Ovary (tissue), 9 donors: ENCODE results near the gene TGFBR2. TPM values are rescaled to one million over a fixed set of nuclear protein-coding genes. Genes with fewer than 3 reads are reported as not detected.

Source experiments
- DNase-seq, 5 donors: peaks; one replicate each; pipeline ENCODE4 v3.0.0-alpha.2; 2019 to 2020
- H3K27ac ChIP-seq, 2 donors: fragments of 200-600 bp; one replicate each; pipeline versions ENCODE4 v1.5.1 to v1.8.0; 2019 to 2022
- H3K27me3 ChIP-seq: fragments of 200-600 bp; one replicate; pipeline ENCODE4 v1.8.0; 2022
- H3K36me3 ChIP-seq: fragments of 200-600 bp; sonication (generic); one replicate; pipeline ENCODE4 v1.5.1; 2019
- H3K4me1 ChIP-seq: one replicate; pipeline ENCODE4 v1.8.1; 2013; ENCODE audit warnings: mild to moderate bottlenecking, moderate library complexity; ENCODE audit not compliant: insufficient read depth
- H3K4me3 ChIP-seq: fragments of 200-600 bp; sonication (generic); one replicate; pipeline ENCODE4 v1.5.1; 2017
- H3K9me3 ChIP-seq, 2 donors: fragments of 200-600 bp in 1 of 2; sonication (generic) in 1 of 2; one replicate each; pipeline versions ENCODE4 v1.5.1 to v1.8.1; 2013 to 2019; ENCODE audit warnings: mild to moderate bottlenecking in 1 of 2, moderate library complexity in 1 of 2
- EP300 ChIP-seq: sonication (generic); formaldehyde crosslinking; IDR thresholded peaks from one replicate; pipeline ENCODE4 v1.6.1; 2017; ENCODE audit warnings: antibody characterized with exemption
- POLR2A ChIP-seq: fragments of 450-650 bp; IDR thresholded peaks from one replicate; pipeline ENCODE4 v1.6.1; 2017; ENCODE audit warnings: antibody characterized with exemption, mild to moderate bottlenecking, moderate library complexity
- WGBS, 3 donors: extraction: QIAGEN DNeasy Blood & Tissue Kit in 1 of 3; methylation state at CpG; one replicate each; pipeline versions ENCODE4 v1.1.5 to v1.1.7; 2013 to 2017; 5-methylcytosine and 5-hydroxymethylcytosine counted together
- intact Hi-C, 4 donors: fragments of 100-400 bp; cut with DNase I; formaldehyde crosslinking; loops; one replicate each; pipeline versions ENCODE4 v1.11.0 to v1.15.1; 2022 to 2023
- polyA plus RNA-seq, 2 donors: library from polyadenylated mRNA; stranded (reverse); fragments of 200-250 nt in 1 of 2; fragments of 350-450 nt in 1 of 2; fragmentation: Illumina TruSeq in 1 of 2; extraction: RNeasy Lipid Tissue Mini Kit (QIAGEN cat#74804) in 1 of 2; gene quantifications; one replicate each; pipeline ENCODE4 v1.2.3, GENCODE V29; 2013 to 2014
- total RNA-seq, 7 donors: library from RNA; depleted of rRNA in 2 of 7; stranded (reverse); fragments of >200 nt in 2 of 7; fragmentation: NEBNext Ultra II Directional in 3 of 7; extraction: Animal tissue kit (Norgen Biotek cat#: 25700) in 3 of 7; gene quantifications; one replicate each; pipeline versions ENCODE4 v1.1.0 to v1.2.4, GENCODE V29; 2016 to 2023
- TF ChIP-seq, protein P1 (sequence below), 3 donors: fragments of 450-650 bp in 2 of 3; fragments of 200-600 bp in 1 of 3; IDR thresholded peaks; one replicate each; pipeline versions ENCODE4 v1.5.1 to v1.8.0; 2016 to 2022; ENCODE audit warnings: antibody characterized with exemption in 3 of 3, mild to moderate bottlenecking in 1 of 3
- donor health status: DM: no; HTN: no; CAD: no; lungs with moderate emphysema.
- donor health status: DM: no; HTN: no; CAD: no.
- donor health status: Bipolar disorder and iron deficiency.
- donor health status: DM: yes; HTN: yes; CAD: no.
- donor health status: DM: no; HTN: no; CAD: no.
- donor health status: DM: yes; HTN: yes; CAD: no.

The TGFBR2 gene
- total and polyA plus RNA-seq, 9 donors: 26.8 to 158 (median 53.8) TPM

DNA sequence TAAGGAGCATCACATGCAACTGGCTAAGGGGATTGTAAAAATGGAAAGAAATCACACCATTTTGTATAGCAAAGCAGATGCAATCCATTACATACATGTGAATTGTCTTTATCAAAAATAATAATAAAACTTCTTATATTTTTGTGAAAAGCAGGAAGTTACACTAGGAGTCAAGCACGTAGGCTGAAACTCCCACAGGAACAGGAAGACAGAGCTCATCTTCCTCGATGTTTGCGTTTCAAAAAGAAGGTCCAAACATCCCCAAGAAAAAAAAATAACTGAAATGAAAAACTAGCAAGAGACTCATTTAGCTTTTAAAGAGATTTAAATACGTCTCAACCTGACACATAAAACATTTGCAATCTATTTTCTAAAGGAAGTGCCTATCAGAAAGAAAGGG is 106.6 kb downstream of the TGFBR2 start:
- DNase-seq: no peak
- Histone ChIP-seq H3K27ac (no peak overlapping the region), H3K27me3 (no peaks in the 10 kb centered on the region), H3K36me3 (no peaks in the 10 kb centered on the region), H3K4me1 (no peaks in the 10 kb centered on the region), H3K9me3 (no peaks in the 10 kb centered on the region), H3K4me3 (no peak overlapping the region)
- TF ChIP-seq POLR2A: no peak
- 48 to 58% (median 54%) methylated on average over 4 of the region's 4 CpGs for WGBS, 3 donors
- intact Hi-C loops: no loop called here

DNA sequence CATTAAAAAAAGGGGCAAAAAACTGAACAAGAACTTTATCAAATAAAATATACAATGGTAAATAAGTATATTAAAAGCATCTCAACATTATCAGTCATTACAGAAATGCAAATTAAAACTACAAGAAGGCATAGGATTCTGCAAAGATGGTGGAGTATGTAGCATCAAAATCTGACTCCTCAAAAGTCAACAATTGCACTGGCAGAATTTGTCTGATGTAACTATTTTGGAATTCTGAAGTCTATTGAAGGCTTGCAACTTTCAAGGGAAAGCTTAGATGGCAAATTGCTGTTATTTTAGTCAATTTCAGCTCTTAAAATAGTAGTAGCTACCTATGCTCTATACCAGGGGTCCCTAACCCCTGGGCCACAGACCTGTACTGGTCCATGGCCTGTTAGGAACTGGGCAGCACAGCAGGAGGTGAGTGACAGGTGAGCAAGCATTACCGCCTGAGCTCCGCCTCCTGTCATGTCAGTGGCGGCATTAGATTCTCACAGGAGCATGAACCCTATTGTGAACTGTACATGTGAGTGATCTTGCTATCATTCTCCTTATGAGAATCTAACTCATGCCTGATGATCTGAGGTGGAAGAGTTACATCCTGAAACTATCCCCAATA is 107.6 kb downstream of the TGFBR2 start:
- intact Hi-C loops: no loop called here
- no peak for DNase-seq
- H3K4me1 ChIP-seq: no peaks in the 10 kb centered on the region
- no peak overlapping the region for H3K27ac ChIP-seq
- no peaks in the 10 kb centered on the region for H3K9me3 ChIP-seq
- 94 to 98% (median 98%) methylated on average over 3 of the region's 3 CpGs for WGBS, 3 donors
- no peak overlapping the region for H3K4me3 ChIP-seq
- TF ChIP-seq POLR2A (no peak), EP300 (no peak)
- TF ChIP-seq, protein P1, sequence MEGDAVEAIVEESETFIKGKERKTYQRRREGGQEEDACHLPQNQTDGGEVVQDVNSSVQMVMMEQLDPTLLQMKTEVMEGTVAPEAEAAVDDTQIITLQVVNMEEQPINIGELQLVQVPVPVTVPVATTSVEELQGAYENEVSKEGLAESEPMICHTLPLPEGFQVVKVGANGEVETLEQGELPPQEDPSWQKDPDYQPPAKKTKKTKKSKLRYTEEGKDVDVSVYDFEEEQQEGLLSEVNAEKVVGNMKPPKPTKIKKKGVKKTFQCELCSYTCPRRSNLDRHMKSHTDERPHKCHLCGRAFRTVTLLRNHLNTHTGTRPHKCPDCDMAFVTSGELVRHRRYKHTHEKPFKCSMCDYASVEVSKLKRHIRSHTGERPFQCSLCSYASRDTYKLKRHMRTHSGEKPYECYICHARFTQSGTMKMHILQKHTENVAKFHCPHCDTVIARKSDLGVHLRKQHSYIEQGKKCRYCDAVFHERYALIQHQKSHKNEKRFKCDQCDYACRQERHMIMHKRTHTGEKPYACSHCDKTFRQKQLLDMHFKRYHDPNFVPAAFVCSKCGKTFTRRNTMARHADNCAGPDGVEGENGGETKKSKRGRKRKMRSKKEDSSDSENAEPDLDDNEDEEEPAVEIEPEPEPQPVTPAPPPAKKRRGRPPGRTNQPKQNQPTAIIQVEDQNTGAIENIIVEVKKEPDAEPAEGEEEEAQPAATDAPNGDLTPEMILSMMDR (IDR thresholded peaks at IDR 0.05): no peak
- no peaks in the 10 kb centered on the region for H3K27me3 ChIP-seq
- H3K36me3 ChIP-seq: no peaks in the 10 kb centered on the region

DNA sequence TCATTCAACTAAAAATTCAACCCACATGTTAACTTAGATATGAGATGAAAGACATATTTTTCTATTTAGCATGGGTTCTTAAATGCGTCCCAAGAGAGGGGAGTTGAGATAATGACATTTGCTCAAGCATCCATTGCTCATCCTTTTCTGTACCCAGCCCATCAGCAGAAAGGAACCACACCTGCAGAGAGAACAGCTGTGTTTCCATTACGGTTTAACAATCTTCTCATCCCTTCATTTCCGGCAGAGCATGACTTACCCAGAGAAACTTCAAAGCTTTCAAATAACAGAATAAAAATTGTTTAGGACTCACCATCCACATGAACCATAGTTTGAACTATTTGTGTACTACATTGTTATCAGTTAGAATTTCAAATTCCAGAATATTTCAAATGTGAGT is 113.1 kb downstream of the TGFBR2 start:
- H3K36me3 ChIP-seq: no peaks in the 10 kb centered on the region
- H3K9me3 ChIP-seq: no peaks in the 10 kb centered on the region
- DNase-seq: no peak
- H3K4me1 ChIP-seq: no peaks in the 10 kb centered on the region
- no peak overlapping the region for H3K27ac ChIP-seq
- intact Hi-C loops: no loop called here
- H3K4me3 ChIP-seq: no peak overlapping the region
- TF ChIP-seq POLR2A (no peak), EP300 (no peak)
- TF ChIP-seq, protein P1 (IDR thresholded peaks at IDR 0.05): no peak
- no peaks in the 10 kb centered on the region for H3K27me3 ChIP-seq
- 94 to 97% (median 97%) methylated on average over 3 of the region's 3 CpGs for WGBS, 3 donors

DNA sequence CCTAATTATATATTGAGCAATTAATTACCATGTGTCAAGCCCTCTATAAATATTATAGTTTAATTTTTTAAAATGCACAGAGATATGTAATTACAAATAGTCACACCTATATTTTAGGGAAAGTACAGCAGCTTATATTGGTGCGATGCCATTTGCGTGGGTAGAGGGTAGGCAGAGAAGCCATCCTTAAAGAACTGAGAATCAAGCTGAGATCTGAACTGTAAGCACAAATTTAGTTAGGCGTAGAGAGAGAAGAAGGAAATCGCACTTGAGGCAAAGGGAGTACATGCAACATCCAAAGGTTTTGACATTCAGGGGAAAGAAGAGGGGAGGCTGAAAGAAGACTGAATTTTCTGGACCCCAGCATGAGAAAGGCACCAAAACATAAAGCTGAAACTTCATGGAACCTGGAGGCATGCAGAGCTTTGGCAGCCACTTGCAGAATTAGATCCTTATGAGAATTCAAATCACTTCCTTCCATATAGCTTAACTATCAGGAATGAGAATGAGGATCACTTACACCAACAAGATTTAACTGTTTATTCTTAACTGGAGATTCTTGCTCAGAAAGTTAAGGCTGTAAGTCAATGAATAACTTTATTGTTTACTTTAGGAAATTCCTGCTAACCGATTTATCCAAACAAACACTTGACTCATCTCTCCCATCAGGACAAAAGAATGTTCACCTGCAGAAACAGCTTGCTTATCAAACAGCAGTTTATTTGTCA is 114.3 kb downstream of the TGFBR2 start:
- Histone ChIP-seq H3K9me3 (no peaks in the 10 kb centered on the region), H3K4me3 (no peak overlapping the region), H3K27me3 (no peaks in the 10 kb centered on the region), H3K4me1 (no peaks in the 10 kb centered on the region), H3K27ac (no peak overlapping the region), H3K36me3 (no peaks in the 10 kb centered on the region)
- intact Hi-C loops: no loop called here
- TF ChIP-seq, protein P1 (IDR thresholded peaks at IDR 0.05): no peak
- TF ChIP-seq EP300 (no peak), POLR2A (no peak)
- WGBS, 3 donors: 74 to 82% (median 77%) methylated on average over 5 of the region's 5 CpGs
- no peak for DNase-seq

DNA sequence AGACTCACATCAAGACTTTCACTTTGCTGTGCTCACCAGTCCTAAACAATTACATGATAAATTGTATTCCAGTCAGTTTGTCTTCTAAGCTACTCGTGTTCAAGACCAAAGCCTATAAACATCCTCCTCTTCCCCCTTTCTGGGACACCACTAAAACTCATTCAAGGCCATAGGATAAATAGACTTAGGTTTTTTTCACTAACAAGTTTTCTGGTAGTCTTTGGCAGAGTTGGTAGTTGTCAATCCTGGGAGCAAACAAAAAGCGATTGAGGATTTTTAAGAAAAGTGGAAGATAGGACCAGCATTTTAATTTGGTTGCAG is 114.9 kb downstream of the TGFBR2 start:
- H3K4me1 ChIP-seq: no peaks in the 10 kb centered on the region
- H3K4me3 ChIP-seq: no peak overlapping the region
- TF ChIP-seq EP300: no peak
- no peak for TF ChIP-seq POLR2A
- TF ChIP-seq, protein P1 (IDR thresholded peaks at IDR 0.05): no peak
- WGBS, 3 donors: 38 to 61% (median 40%) methylated on average over 2 of the region's 2 CpGs
- intact Hi-C loops: no loop called here
- no peaks in the 10 kb centered on the region for H3K27me3 ChIP-seq
- no peak overlapping the region for H3K27ac ChIP-seq
- DNase-seq: no peak
- H3K36me3 ChIP-seq: no peaks in the 10 kb centered on the region
- no peaks in the 10 kb centered on the region for H3K9me3 ChIP-seq
